ENCODE measurements around the gene TNFRSF21.

Gene TNFRSF21

DNA sequence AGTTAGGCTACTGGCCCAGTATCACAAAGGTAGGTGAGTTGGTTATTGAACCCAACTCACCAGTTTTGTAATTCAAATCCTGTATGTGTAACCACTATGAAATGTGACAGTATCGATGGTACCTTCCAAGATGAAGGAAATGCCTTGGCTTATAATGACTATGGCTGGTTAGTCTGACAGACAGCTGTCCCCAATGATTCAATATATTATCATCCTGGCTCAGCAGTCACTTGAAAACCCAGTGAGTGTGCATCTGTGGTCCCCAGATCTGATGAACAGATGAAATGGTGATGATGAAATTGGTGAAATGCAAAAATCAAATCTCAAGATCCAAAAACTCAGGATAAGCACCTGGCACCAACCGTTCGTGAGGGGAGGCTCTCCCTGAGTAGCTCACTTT is 54.8 kb downstream of the TNFRSF21 start:
- no peak overlapping the region for H3K4me3 ChIP-seq (ENCODE audit: low read length)
- DNase-seq (ENCODE audit: low read depth): no peak
- TF ChIP-seq, protein P1, sequence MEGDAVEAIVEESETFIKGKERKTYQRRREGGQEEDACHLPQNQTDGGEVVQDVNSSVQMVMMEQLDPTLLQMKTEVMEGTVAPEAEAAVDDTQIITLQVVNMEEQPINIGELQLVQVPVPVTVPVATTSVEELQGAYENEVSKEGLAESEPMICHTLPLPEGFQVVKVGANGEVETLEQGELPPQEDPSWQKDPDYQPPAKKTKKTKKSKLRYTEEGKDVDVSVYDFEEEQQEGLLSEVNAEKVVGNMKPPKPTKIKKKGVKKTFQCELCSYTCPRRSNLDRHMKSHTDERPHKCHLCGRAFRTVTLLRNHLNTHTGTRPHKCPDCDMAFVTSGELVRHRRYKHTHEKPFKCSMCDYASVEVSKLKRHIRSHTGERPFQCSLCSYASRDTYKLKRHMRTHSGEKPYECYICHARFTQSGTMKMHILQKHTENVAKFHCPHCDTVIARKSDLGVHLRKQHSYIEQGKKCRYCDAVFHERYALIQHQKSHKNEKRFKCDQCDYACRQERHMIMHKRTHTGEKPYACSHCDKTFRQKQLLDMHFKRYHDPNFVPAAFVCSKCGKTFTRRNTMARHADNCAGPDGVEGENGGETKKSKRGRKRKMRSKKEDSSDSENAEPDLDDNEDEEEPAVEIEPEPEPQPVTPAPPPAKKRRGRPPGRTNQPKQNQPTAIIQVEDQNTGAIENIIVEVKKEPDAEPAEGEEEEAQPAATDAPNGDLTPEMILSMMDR (conservative IDR thresholded peaks at IDR 0.05; ENCODE audit: low read depth, low read length): no peak

- no peak for DNase-seq (ENCODE audit: low read depth)
These were observed 55.7 kb downstream of the TNFRSF21 start for GRCh38 chr6:47254051-47254450.

GRCh38 chr6:47253136-47253535 is 56.6 kb downstream of the TNFRSF21 start:
- H3K4me3 ChIP-seq (ENCODE audit: low read length): no peak overlapping the region
- TF ChIP-seq, protein P1 (conservative IDR thresholded peaks at IDR 0.05; ENCODE audit: low read depth, low read length): no peak
- DNase-seq (ENCODE audit: low read depth): no peak

More at GRCh38 chr6:47254051-47254450, 55.7 kb downstream of the TNFRSF21 start:
- no peak overlapping the region for H3K4me3 ChIP-seq (ENCODE audit: low read length)
- TF ChIP-seq, protein P1 (conservative IDR thresholded peaks at IDR 0.05; ENCODE audit: low read depth, low read length): no peak

DNA sequence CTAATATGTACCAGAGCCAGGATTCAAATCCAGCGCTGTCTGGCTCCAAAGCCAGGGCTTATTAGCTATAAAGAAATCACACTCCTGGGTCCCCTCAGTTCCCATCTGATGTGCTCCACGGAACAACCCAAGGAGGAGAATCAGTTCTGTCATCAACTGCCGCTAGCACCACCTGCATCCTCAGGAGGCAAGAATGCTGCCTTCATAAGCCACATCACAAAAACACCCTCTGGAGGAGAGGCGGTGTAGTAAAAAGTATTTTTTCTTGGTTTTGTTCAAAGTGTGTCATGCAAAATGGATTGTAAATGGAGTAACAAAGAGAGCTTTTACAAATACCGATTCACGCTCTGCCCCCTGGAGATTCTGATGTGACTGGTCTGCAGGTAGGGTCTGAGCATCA is 57.1 kb downstream of the TNFRSF21 start:
- TF ChIP-seq, protein P1 (conservative IDR thresholded peaks at IDR 0.05; ENCODE audit: low read depth, low read length): no peak
- no peak for DNase-seq (ENCODE audit: low read depth)
- no peak overlapping the region for H3K4me3 ChIP-seq (ENCODE audit: low read length)

DNA sequence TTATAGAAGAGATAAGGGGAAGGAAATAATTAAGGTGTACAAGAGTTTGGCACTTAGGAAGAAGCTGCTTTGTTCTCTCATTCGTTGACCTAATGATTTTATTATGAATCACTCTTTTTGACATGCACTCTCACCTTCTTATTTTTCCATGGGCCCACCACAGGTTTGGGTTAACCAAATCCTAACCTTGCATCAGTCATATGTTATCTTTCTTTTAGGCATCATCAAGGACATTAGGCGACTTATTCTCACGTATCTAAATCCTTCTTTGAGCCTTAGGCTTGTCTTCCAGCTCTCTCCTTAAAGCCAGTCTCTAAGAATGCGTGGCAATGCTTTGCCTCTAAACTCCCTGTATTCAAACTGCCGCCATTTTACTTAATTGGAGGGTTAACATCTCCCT is 58.3 kb downstream of the TNFRSF21 start:
- TF ChIP-seq, protein P1 (conservative IDR thresholded peaks at IDR 0.05; ENCODE audit: low read depth, low read length): no peak
- DNase-seq (ENCODE audit: low read depth): no peak
- no peak overlapping the region for H3K4me3 ChIP-seq (ENCODE audit: low read length)

GRCh38 chr6:47250302-47250701 is 59.4 kb downstream of the TNFRSF21 start:
- no peak for DNase-seq (ENCODE audit: low read depth)
- TF ChIP-seq, protein P1 (conservative IDR thresholded peaks at IDR 0.05; ENCODE audit: low read depth, low read length): no peak
- no peak overlapping the region for H3K4me3 ChIP-seq (ENCODE audit: low read length)

DNA sequence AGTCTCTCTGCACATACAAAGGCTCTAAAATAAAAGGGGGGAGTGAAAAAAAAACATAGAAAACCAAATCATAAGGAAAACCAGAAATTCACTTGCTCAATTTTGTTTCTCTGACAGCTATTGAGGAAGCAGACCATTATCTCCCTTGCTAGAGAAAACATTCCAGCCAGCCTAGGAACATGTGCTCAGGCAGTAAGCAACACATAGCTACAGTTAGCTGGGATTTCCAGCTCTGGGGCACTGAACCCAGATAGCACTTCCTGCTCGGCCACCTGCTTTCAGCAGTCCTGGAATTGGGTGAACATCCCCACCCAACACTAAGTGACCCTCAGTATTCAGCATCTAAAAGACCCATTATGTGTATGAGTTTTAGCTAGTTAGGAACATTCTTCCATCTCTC is 61.3 kb downstream of the TNFRSF21 start:
- TF ChIP-seq, protein P1 (conservative IDR thresholded peaks at IDR 0.05; ENCODE audit: low read depth, low read length): no peak
- DNase-seq (ENCODE audit: low read depth): no peak
- no peak overlapping the region for H3K4me3 ChIP-seq (ENCODE audit: low read length)
